ENCODE measurements around the gene DSN1.

DNA sequence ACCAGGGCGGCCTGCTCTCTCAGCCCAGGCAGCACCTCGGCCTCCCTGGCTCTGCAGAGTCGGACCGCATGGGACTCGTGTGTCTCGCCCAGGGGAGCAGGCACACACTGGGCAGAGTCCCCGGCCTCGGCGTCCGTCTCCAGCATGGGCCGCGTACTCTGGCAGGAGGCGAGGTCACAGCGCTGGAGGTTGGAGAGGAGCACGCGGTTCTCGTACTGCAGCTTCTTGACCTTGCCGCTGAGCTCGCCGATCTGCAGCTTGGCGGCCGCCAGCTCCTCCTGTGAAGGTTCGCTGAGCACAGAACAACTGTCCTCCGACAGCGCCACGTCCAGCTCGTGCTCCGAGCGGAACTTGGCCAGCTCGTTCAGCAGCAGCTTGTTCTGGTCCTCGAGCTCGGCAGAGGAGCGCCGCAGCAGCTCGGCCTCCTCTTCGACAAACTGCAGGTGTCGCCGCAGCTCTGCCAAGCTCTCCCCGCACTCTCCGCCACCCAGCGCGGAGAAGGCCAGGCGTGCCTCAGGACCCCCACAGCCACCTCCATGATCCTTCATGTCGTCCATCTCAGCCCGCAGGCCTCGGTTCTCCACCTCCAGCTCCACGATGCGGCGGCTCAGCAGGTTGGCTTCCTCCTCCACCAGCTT, 42.0 kb upstream of the DSN1 start:
- TF ChIP-seq, protein P1, sequence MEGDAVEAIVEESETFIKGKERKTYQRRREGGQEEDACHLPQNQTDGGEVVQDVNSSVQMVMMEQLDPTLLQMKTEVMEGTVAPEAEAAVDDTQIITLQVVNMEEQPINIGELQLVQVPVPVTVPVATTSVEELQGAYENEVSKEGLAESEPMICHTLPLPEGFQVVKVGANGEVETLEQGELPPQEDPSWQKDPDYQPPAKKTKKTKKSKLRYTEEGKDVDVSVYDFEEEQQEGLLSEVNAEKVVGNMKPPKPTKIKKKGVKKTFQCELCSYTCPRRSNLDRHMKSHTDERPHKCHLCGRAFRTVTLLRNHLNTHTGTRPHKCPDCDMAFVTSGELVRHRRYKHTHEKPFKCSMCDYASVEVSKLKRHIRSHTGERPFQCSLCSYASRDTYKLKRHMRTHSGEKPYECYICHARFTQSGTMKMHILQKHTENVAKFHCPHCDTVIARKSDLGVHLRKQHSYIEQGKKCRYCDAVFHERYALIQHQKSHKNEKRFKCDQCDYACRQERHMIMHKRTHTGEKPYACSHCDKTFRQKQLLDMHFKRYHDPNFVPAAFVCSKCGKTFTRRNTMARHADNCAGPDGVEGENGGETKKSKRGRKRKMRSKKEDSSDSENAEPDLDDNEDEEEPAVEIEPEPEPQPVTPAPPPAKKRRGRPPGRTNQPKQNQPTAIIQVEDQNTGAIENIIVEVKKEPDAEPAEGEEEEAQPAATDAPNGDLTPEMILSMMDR (IDR thresholded peaks at IDR 0.05), result no peak
- TF ChIP-seq POLR2A (IDR thresholded peaks at IDR 0.05), result no peak
